DOHH2 (cell line): ENCODE results near the gene LRRTM2.

ENCODE experiments used
- EZH2phosphoT487 ChIP-seq: fragments of 200-600 bp; sonication (generic); IDR thresholded peaks from 2 replicates; pipeline ENCODE4 v1.6.1; 2017; ENCODE audit warnings: borderline replicate concordance, mild to moderate bottlenecking, antibody characterized with exemption, low read length, moderate library complexity, mixed read lengths
- TF ChIP-seq, protein P1 (sequence below): fragments of 200-600 bp; sonication (generic); IDR thresholded peaks from one replicate; pipeline ENCODE4 v1.5.1; 2014; ENCODE audit warnings: antibody characterized with exemption, mild to moderate bottlenecking, low read depth, low read length; ENCODE audit not compliant: poor library complexity, severe bottlenecking

DNA sequence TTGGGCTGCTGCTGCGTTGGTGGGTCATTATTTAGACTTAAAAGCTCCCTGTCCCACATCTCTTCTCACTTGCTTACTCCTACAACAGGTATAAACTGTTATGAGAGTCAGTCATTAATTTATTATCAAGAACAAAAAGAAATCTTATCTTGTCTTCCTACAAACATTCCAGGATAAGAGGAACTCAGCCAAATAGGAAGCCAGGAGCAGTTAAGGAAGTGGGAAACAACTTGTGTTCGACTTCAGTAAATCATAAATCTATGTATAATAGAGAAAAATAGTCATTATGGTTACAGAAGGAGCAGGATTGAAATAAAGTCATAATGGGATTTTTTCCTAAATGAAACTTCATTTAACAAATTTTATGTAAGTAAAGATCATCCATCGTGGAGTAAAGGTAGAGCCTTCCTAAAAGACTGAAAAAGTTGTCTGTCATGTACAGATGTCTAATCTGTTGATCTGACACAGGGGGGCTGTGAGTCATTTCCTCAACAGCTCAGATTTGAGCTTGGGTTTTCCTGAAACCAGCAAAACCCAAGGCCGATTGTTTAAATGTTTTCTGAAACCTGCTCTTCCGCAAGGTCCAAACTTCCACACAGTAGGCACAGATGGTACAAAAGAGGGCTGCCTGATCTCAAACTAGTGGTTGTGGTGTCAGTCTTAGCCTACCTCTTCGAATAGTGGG lies 25.3 kb upstream of the LRRTM2 start:
- TF ChIP-seq, protein P1, sequence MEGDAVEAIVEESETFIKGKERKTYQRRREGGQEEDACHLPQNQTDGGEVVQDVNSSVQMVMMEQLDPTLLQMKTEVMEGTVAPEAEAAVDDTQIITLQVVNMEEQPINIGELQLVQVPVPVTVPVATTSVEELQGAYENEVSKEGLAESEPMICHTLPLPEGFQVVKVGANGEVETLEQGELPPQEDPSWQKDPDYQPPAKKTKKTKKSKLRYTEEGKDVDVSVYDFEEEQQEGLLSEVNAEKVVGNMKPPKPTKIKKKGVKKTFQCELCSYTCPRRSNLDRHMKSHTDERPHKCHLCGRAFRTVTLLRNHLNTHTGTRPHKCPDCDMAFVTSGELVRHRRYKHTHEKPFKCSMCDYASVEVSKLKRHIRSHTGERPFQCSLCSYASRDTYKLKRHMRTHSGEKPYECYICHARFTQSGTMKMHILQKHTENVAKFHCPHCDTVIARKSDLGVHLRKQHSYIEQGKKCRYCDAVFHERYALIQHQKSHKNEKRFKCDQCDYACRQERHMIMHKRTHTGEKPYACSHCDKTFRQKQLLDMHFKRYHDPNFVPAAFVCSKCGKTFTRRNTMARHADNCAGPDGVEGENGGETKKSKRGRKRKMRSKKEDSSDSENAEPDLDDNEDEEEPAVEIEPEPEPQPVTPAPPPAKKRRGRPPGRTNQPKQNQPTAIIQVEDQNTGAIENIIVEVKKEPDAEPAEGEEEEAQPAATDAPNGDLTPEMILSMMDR, result no peak
- no peak for TF ChIP-seq EZH2phosphoT487
